ENCODE measurements around the gene WASL. TPM values are rescaled to one million over a fixed set of nuclear protein-coding genes. Genes with fewer than 3 reads are reported as not detected.

The WASL gene
- polyA plus RNA-seq, 1 donor from 2014 or later, result 22.5 TPM

- H2AFZ ChIP-seq (ENCODE audit: low read depth, low read length), result peak overlapping the region; percentile 47
- no peaks in the 10 kb centered on the region for H3K36me3 ChIP-seq (ENCODE audit: insufficient read depth, low read length)
- no peaks in the 10 kb centered on the region for H4K20me1 ChIP-seq (ENCODE audit: insufficient read depth)
These were observed 1.1 kb downstream of the WASL start for GRCh38 chr7:123747620-123748141.

GRCh38 chr7:123746931-123747488 lies 1.8 kb downstream of the WASL start:
- H2AFZ ChIP-seq (ENCODE audit: low read depth, low read length), result no peak overlapping the region
- H3K4me2 ChIP-seq (ENCODE audit: low read length), result peak overlapping the region; percentile 92
- H3K9me3 ChIP-seq (ENCODE audit: low read length), result no peaks in the 10 kb centered on the region
- peak overlapping the region; percentile 80 for H3K4me3 ChIP-seq (ENCODE audit: low read length)
- no peaks in the 10 kb centered on the region for H3K9me2 ChIP-seq (ENCODE audit: insufficient read depth, low read length)
- no peak for TF ChIP-seq TAF1 (IDR thresholded peaks at IDR 0.05; ENCODE audit: low read depth)
- no peak for TF ChIP-seq SMC3 (conservative IDR thresholded peaks at IDR 0.05; ENCODE audit: poor library complexity)
- no peak for TF ChIP-seq RAD21 (conservative IDR thresholded peaks at IDR 0.05)
- no peak for TF ChIP-seq EZH2 (IDR thresholded peaks at IDR 0.05; ENCODE audit: borderline replicate concordance, insufficient read depth, low read length, poor library complexity, severe bottlenecking)
- TF ChIP-seq POLR2AphosphoS5 (IDR thresholded peaks at IDR 0.05), result no peak
- no peak for TF ChIP-seq EP300 (conservative IDR thresholded peaks at IDR 0.05; ENCODE audit: poor library complexity, severe bottlenecking)
- TF ChIP-seq, protein P1, sequence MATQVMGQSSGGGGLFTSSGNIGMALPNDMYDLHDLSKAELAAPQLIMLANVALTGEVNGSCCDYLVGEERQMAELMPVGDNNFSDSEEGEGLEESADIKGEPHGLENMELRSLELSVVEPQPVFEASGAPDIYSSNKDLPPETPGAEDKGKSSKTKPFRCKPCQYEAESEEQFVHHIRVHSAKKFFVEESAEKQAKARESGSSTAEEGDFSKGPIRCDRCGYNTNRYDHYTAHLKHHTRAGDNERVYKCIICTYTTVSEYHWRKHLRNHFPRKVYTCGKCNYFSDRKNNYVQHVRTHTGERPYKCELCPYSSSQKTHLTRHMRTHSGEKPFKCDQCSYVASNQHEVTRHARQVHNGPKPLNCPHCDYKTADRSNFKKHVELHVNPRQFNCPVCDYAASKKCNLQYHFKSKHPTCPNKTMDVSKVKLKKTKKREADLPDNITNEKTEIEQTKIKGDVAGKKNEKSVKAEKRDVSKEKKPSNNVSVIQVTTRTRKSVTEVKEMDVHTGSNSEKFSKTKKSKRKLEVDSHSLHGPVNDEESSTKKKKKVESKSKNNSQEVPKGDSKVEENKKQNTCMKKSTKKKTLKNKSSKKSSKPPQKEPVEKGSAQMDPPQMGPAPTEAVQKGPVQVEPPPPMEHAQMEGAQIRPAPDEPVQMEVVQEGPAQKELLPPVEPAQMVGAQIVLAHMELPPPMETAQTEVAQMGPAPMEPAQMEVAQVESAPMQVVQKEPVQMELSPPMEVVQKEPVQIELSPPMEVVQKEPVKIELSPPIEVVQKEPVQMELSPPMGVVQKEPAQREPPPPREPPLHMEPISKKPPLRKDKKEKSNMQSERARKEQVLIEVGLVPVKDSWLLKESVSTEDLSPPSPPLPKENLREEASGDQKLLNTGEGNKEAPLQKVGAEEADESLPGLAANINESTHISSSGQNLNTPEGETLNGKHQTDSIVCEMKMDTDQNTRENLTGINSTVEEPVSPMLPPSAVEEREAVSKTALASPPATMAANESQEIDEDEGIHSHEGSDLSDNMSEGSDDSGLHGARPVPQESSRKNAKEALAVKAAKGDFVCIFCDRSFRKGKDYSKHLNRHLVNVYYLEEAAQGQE (IDR thresholded peaks at IDR 0.05; ENCODE audit: borderline replicate concordance), result no peak
- TF ChIP-seq, protein P2, sequence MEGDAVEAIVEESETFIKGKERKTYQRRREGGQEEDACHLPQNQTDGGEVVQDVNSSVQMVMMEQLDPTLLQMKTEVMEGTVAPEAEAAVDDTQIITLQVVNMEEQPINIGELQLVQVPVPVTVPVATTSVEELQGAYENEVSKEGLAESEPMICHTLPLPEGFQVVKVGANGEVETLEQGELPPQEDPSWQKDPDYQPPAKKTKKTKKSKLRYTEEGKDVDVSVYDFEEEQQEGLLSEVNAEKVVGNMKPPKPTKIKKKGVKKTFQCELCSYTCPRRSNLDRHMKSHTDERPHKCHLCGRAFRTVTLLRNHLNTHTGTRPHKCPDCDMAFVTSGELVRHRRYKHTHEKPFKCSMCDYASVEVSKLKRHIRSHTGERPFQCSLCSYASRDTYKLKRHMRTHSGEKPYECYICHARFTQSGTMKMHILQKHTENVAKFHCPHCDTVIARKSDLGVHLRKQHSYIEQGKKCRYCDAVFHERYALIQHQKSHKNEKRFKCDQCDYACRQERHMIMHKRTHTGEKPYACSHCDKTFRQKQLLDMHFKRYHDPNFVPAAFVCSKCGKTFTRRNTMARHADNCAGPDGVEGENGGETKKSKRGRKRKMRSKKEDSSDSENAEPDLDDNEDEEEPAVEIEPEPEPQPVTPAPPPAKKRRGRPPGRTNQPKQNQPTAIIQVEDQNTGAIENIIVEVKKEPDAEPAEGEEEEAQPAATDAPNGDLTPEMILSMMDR (IDR thresholded peaks at IDR 0.05; ENCODE audit: poor library complexity, severe bottlenecking), result no peak
- TF ChIP-seq MXI1 (conservative IDR thresholded peaks at IDR 0.05; ENCODE audit: poor library complexity, severe bottlenecking), result no peak
- peak overlapping the region; percentile 94 for H3K9ac ChIP-seq (ENCODE audit: low read length)
- H3K27me3 ChIP-seq (ENCODE audit: insufficient read depth, low read depth, low read length), result no peaks in the 10 kb centered on the region
- H3K79me2 ChIP-seq (replicated peaks; ENCODE audit: insufficient read depth, low read length), result peaks cover 80% of the 10 kb centered on the region
- no peaks in the 10 kb centered on the region for H3K36me3 ChIP-seq (ENCODE audit: insufficient read depth, low read length)
- H3F3A ChIP-seq (ENCODE audit: insufficient read depth, low read length, poor library complexity, severe bottlenecking), result peaks cover 11% of the 10 kb centered on the region
- H3K27ac ChIP-seq (ENCODE audit: low read length), result peak overlapping the region; percentile 93
- no peaks in the 10 kb centered on the region for H4K20me1 ChIP-seq (ENCODE audit: insufficient read depth)

More at GRCh38 chr7:123747620-123748141, 1.1 kb downstream of the WASL start:
- peak overlapping the region; percentile 80 for H3K4me3 ChIP-seq (ENCODE audit: low read length)
- peak overlapping the region; percentile 93 for H3K27ac ChIP-seq (ENCODE audit: low read length)
- peaks cover 11% of the 10 kb centered on the region for H3F3A ChIP-seq (ENCODE audit: insufficient read depth, low read length, poor library complexity, severe bottlenecking)
- TF ChIP-seq SMC3 (conservative IDR thresholded peaks at IDR 0.05; ENCODE audit: poor library complexity) (no peak), EP300 (conservative IDR thresholded peaks at IDR 0.05; ENCODE audit: poor library complexity, severe bottlenecking) (no peak), RAD21 (conservative IDR thresholded peaks at IDR 0.05) (no peak), MXI1 (conservative IDR thresholded peaks at IDR 0.05; ENCODE audit: poor library complexity, severe bottlenecking) (peak; percentile 21), POLR2AphosphoS5 (IDR thresholded peaks at IDR 0.05) (peak; percentile 67), EZH2 (IDR thresholded peaks at IDR 0.05; ENCODE audit: borderline replicate concordance, insufficient read depth, low read length, poor library complexity, severe bottlenecking) (no peak), TAF1 (IDR thresholded peaks at IDR 0.05; ENCODE audit: low read depth) (peak; percentile 48)
- TF ChIP-seq, protein P1 (IDR thresholded peaks at IDR 0.05; ENCODE audit: borderline replicate concordance), result peak; percentile 71
- TF ChIP-seq, protein P2 (IDR thresholded peaks at IDR 0.05; ENCODE audit: poor library complexity, severe bottlenecking), result no peak
- no peaks in the 10 kb centered on the region for H3K27me3 ChIP-seq (ENCODE audit: insufficient read depth, low read depth, low read length)
- no peaks in the 10 kb centered on the region for H3K9me2 ChIP-seq (ENCODE audit: insufficient read depth, low read length)
- H3K9me3 ChIP-seq (ENCODE audit: low read length), result no peaks in the 10 kb centered on the region
- H3K4me2 ChIP-seq (ENCODE audit: low read length), result peak overlapping the region; percentile 92
- peak overlapping the region; percentile 94 for H3K9ac ChIP-seq (ENCODE audit: low read length)
- H3K79me2 ChIP-seq (replicated peaks; ENCODE audit: insufficient read depth, low read length), result peaks cover 73% of the 10 kb centered on the region

Measured in neural cell (in vitro differentiated cells).